Left ventricle myocardium superior (tissue), 1 donor: ENCODE data around the gene CHST8. TPM values are rescaled to one million over a fixed set of nuclear protein-coding genes. Genes with fewer than 3 reads are reported as not detected.
A peak's percentile ranks its signal among the peaks of the same experiment; 100 is the strongest.

Experiments used
- ATAC-seq: fragments of 200-7000 bp; cut with Tn5 transposase; one replicate; pipeline ENCODE4 v1.9.1; 2020; ENCODE audit warnings: mild to moderate bottlenecking, moderate library complexity
- DNase-seq: peaks from one replicate; pipeline ENCODE4 v3.0.0-alpha.2; 2020
- intact Hi-C: fragments of 100-400 bp; cut with micrococcal nuclease; formaldehyde crosslinking; loops from one replicate; pipeline ENCODE4 v1.11.0; 2022
- total RNA-seq: library from RNA; stranded (reverse); fragmentation: NEBNext Ultra II Directional; extraction: Animal tissue kit (Norgen Biotek cat#: 25700); gene quantifications from one replicate; pipeline ENCODE4 v1.2.1, GENCODE V29; 2021
- donor health status: DM: no; HTN: yes; CAD: no; lungs with severe emphysema.

The CHST8 gene
- total RNA-seq, 1 donor from 2014 or later = not detected

- ATAC-seq (no peak), DNase-seq (no peak)
- intact Hi-C loops = no loop called here
Measured at GRCh38 chr19:33699754-33700407, 78.1 kb downstream of the CHST8 start.

GRCh38 chr19:33700408-33701013 lies 78.8 kb downstream of the CHST8 start:
- ATAC-seq (no peak), DNase-seq (no peak)
- intact Hi-C loops = no loop called here

GRCh38 chr19:33701565-33701964 lies 79.8 kb downstream of the CHST8 start:
- intact Hi-C loops = no loop called here
- no peak for DNase-seq
- ATAC-seq = no peak

GRCh38 chr19:33702606-33703437 lies 81.1 kb downstream of the CHST8 start:
- no peak for ATAC-seq
- DNase-seq = no peak
- intact Hi-C loops = no loop called here

- no peak for ATAC-seq
- intact Hi-C loops = no loop called here
- DNase-seq = no peak
Measured at GRCh38 chr19:33703438-33703750, 81.6 kb downstream of the CHST8 start.

- no peak for DNase-seq
- no peak for ATAC-seq
- intact Hi-C loops = no loop called here
Measured at GRCh38 chr19:33703821-33704220, 82.1 kb downstream of the CHST8 start.

- DNase-seq (no peak), ATAC-seq (no peak)
Measured at GRCh38 chr19:33704271-33704670, 82.5 kb downstream of the CHST8 start.

GRCh38 chr19:33705090-33705847 lies 83.5 kb downstream of the CHST8 start:
- no peak for ATAC-seq
- intact Hi-C loops = no loop called here
- DNase-seq = no peak

More at GRCh38 chr19:33704271-33704670, 82.5 kb downstream of the CHST8 start:
- intact Hi-C loops = no loop called here

- DNase-seq (no peak), ATAC-seq (no peak)
Measured at GRCh38 chr19:33705860-33706259, 84.1 kb downstream of the CHST8 start.

GRCh38 chr19:33706631-33707030 lies 84.9 kb downstream of the CHST8 start:
- ATAC-seq (no peak), DNase-seq (no peak)
- intact Hi-C loops = no loop called here

More at GRCh38 chr19:33705860-33706259, 84.1 kb downstream of the CHST8 start:
- intact Hi-C loops = no loop called here

- ATAC-seq (no peak), DNase-seq (no peak)
- intact Hi-C loops = no loop called here
Measured at GRCh38 chr19:33712268-33712667, 90.5 kb downstream of the CHST8 start.

GRCh38 chr19:33713194-33713593 lies 91.4 kb downstream of the CHST8 start:
- ATAC-seq = no peak
- intact Hi-C loops = no loop called here
- DNase-seq = no peak

GRCh38 chr19:33714149-33714548 lies 92.4 kb downstream of the CHST8 start:
- intact Hi-C loops = no loop called here
- no peak for DNase-seq
- ATAC-seq = no peak

- intact Hi-C loops = no loop called here
- ATAC-seq (no peak), DNase-seq (no peak)
Measured at GRCh38 chr19:33715462-33715861, 93.7 kb downstream of the CHST8 start.

GRCh38 chr19:33717878-33718277 lies 96.1 kb downstream of the CHST8 start:
- intact Hi-C loops = no loop called here
- no peak for DNase-seq
- no peak for ATAC-seq

GRCh38 chr19:33718651-33719254 lies 97.0 kb downstream of the CHST8 start:
- peak; percentile 38 for ATAC-seq
- DNase-seq = peak; percentile 44
- intact Hi-C loops = no loop called here

- intact Hi-C loops = no loop called here
- DNase-seq = no peak
- ATAC-seq = peak; percentile 25
Measured at GRCh38 chr19:33719366-33720154, 97.8 kb downstream of the CHST8 start.

GRCh38 chr19:33720155-33720493 lies 98.4 kb downstream of the CHST8 start:
- no peak for ATAC-seq
- no peak for DNase-seq
- intact Hi-C loops = no loop called here
